Astrocyte of the hippocampus (primary cell): ENCODE measurements around the gene DPP10.

ENCODE experiments used
- DNase-seq: peaks from one replicate; pipeline ENCODE4 v3.0.0; 2011; ENCODE audit warnings: low read depth, low spot score

DPP10 gene

DNA sequence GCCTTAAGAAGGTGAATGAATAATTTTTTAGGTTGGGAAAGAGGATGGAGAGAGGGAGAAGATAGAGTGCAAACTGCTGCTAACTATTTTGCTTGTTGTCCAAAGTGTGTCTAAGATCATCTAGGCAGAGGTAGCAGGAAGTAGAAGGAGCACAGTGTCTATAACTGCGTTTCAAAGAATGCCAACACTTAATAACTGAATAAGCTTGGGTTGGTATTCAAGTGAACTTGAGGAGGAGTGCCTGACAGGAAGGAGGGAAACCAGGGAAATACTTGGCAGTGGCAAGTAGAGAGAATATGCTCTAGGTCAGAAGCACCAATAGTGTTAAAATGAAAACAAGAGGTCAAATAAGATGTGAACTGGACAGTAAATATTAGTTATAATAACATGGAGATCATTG is 155.9 kb downstream of the DPP10 start:
- no peak for DNase-seq

GRCh38 chr2:114609203-114609602 is 166.8 kb downstream of the DPP10 start:
- DNase-seq = no peak

DNA sequence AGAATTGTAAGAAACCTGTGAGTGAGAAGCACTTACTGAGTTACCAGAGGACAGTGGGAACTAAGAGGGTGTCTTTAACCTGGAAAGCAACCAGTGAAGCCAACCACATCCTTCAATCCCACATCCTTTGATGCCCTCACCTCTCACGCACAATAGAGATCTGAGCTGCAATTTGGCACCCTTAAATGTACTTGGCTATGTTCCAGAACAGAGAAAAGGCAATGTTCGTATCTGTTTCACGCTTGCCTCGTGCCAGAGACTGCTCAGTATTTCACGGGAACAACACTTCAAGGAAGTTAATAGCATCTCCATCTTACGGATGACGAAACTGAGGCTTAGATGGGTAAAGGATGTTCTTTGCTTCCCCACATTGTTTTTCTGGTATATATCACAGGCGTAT is 167.4 kb downstream of the DPP10 start:
- DNase-seq = no peak

GRCh38 chr2:114610677-114611076 is 168.2 kb downstream of the DPP10 start:
- no peak for DNase-seq

GRCh38 chr2:114614592-114614991 is 172.2 kb downstream of the DPP10 start:
- DNase-seq = no peak

DNA sequence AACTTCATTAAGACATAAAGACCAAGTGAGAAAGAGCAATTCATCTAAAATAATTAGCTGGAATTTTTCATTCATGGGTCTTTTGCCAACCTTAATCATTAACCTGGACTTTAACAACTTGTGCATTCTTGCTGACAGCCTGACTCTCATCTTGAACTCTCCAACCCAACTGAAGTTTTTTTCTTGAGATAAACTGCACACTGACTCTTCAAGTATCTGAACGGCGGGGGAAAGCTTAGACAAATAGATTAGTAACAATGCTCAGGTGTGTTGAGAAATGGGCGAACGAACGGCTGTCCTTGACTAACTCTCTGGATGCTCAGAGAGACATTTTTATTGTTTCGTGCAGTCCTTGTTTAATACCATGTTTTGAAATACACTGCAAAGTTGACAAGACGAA is 186.0 kb downstream of the DPP10 start:
- no peak for DNase-seq

DNA sequence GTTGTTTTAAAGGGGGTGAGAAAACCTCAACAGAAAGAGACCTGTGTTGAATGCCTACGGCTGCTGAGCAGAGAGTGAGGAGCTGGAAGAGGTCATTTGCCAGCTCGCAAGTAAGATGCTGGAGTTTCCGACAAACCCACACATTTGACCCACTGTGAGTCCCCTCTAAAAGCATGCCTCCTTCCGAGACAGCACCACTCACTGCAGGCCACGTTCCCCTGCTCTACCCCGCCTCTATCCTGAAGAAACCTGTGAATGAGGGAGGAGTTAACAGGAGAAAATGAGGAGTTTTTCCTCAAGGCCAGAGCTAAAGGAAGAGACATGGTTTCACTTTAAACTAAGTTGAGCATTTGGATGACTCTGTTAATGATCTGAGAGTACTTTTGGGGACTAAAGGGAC is 188.7 kb downstream of the DPP10 start:
- DNase-seq = no peak

DNA sequence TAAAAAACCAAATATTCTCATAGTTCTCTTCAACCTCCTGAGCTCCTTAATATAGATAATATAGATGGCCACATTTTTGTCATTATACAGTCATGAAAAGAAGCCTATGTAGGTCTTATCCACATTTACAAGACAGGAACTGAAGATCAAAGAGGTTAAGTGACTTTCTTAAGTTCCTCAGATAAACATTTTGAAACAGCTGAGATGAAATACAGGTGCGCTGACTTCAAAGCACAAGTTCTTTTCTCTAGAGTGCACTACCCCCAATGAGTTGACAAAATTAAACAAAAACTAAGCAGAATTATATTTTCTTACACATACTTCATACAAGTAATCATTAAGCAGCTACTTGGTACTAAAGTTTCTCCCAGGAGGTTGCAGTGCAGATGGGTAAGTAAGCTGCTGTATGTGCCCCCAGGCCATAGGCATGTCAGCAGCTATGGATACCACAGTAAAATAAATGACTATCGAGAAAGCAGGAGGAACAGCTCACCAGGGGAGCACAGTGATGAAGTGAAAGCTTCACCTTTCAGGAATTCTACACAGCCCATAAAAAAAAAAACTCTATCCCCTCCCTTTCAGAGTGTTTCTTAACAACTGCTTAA is 199.8 kb downstream of the DPP10 start:
- DNase-seq = no peak

GRCh38 chr2:114642988-114643553 is 200.6 kb downstream of the DPP10 start:
- DNase-seq = no peak

GRCh38 chr2:114651933-114652332 is 209.5 kb downstream of the DPP10 start:
- no peak for DNase-seq

- DNase-seq = no peak
Measured at GRCh38 chr2:114659880-114660279, 217.4 kb downstream of the DPP10 start.

DNA sequence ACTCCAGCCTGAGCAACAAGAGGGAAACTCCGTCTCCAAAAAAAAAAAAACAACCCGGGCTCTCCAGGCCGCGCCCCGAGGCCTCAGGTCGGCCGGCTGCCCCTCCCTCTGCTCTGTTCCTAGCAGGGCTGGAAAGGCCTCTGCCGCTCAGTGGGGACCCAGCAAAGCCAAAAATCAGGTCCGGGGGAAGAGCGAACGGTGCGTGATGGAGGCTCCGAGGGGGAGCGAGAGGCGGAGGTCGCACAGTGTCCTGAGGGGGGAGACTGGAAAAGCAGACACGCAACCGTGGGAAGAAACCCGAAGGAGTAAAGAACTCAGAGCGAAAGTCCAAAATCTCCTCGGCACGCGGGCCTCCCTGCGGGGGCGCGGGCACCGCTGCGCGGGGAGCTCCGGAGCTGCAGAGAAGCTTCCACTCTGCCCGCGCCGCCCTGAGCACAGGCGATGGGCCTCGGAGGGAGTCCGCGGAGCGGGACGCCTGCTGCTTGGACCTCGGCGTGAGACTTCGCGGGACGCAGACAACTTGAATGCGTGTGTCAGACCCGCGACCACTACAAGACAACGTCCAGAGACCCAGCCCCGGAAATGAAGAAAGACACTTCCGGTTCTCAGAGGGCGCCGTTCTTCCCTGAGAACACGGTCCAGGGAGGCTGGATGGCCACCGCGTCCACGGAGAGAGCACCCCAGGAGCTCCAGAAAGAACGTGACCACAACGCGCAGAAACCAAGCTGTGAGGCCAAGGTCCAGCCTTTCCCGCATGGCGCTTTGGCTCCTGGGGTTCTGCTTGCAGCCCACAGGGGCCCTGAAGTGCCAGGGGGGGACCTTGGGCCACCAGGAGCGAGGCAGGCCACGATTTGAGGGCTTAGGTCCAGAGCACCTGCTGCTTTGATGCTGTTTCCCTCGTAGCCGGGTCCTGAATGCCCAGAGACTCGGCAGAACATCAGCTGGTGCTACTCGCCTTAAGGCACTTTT is 219.8 kb downstream of the DPP10 start:
- DNase-seq = peak; percentile 17

GRCh38 chr2:114668415-114668814 is 226.0 kb downstream of the DPP10 start:
- DNase-seq = no peak

GRCh38 chr2:114683251-114683650 is 240.8 kb downstream of the DPP10 start:
- DNase-seq = no peak

GRCh38 chr2:114684403-114684802 is 242.0 kb downstream of the DPP10 start:
- no peak for DNase-seq

DNA sequence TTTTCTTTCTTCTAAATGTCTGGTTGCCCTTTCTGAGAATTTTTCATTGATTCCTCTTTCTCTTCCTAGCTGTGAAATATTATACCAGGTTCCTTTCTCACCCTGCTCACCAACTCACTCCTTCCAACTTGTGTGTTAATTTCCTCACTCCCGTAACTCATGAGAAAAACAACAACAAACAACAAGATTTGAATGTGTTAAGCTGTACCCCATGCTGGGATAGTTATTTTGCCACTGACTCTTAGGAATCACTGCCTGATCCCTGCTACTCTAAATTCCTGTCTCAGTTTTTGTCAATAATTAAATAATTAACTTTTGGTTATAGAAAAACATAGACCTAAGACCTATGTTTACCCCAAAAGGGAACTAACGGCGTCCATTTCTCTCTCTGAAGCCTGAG is 242.7 kb downstream of the DPP10 start:
- no peak for DNase-seq

DNA sequence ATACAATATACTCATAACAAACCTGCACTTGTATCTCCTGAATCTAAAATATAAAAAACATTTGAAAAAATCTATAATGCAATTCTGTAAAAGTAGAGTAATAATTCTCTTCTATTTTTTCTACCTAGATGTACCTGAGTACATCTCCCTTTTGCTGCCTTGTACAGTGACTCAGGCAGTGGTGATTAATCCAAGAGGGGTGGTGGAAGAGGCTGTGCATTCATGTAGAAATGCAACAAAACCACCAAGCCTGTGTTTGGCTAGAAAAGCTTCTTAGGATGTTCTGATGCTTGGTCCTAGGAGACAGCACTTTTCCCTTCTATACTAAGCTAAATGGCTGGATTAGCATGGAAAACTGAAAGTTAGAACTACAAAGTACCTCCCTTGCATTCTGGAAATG is 245.8 kb downstream of the DPP10 start:
- peak; percentile 1 for DNase-seq

- no peak for DNase-seq
Measured at GRCh38 chr2:114698520-114698919, 256.1 kb downstream of the DPP10 start.

- DNase-seq = no peak
Measured at GRCh38 chr2:114699423-114699944, 257.0 kb downstream of the DPP10 start.

GRCh38 chr2:114700440-114700839 is 258.0 kb downstream of the DPP10 start:
- DNase-seq = no peak

DNA sequence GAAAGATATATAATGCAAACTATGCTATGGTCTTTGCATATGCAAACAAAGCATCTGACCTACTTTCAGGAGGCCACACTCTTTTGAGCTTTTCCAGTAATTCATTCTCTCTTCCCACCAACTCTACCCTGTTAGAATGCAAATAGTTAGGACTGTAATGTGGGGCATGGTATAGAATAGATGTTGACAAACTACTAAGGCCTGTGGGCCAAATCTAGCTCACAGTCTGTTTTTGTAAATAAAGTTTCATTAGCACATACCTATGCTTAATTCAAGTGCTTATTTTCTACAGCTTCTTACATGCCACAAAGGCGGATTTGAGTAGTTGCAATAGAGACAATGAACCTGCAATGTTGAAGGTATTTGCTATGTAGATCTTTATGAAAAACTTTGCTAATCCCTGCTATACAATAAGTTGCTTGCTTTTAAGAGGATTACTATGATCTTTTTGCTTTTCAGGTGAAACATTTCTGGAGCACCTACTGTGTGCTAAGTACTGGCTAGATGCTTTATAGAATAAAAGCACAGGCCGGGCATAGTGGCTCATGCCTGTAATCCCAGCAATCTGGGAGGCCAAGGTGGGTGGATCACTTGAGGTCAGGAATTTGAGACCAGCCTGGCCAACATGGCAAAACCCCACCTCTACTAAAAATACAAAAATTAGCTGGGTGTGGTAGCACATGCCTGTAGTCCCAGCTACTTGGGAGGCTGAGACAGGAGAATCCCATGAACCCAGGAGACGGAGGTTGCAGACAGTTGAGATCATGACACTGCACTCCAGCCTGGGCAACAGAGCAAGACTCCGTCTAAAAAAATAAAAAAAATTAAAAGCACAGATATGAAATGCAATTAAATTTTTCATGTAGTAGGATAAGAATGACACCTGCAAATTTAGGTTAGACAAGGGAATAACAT is 267.8 kb downstream of the DPP10 start:
- no peak for DNase-seq
